Measurements from ENCODE around the gene FADD. TPM values are rescaled to one million over a fixed set of nuclear protein-coding genes. Genes with fewer than 3 reads are reported as not detected.

FADD gene
- total RNA-seq, 1 donor from 2014 or later = 23.0 TPM

DNA sequence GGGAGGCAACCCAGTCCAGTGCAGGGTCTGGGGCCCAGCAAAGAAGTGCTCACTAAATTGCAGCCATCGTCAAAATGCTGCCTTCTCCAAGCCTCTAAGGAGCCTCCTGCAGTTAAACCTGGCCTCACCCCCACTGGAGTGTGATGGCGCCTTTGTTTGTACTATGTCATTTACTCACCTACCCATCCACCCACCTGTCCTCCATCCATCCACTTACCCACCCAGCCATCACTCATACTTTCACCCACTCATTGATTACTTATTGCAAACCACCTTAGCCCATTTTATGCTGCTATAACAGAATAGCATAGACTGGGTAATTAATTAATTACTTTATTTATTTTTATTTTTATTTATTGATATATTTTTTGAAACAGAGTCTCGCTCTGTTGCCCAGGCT, 38.6 kb downstream of the FADD start:
- intact Hi-C loops (cut with DNase I) = no loop called here
- no peak for DNase-seq
- H3K9me3 ChIP-seq = no peaks in the 10 kb centered on the region
- no peak overlapping the region for H3K4me3 ChIP-seq
- no peaks in the 10 kb centered on the region for H3K27me3 ChIP-seq (ENCODE audit: low read depth)
- TF ChIP-seq, protein P1, sequence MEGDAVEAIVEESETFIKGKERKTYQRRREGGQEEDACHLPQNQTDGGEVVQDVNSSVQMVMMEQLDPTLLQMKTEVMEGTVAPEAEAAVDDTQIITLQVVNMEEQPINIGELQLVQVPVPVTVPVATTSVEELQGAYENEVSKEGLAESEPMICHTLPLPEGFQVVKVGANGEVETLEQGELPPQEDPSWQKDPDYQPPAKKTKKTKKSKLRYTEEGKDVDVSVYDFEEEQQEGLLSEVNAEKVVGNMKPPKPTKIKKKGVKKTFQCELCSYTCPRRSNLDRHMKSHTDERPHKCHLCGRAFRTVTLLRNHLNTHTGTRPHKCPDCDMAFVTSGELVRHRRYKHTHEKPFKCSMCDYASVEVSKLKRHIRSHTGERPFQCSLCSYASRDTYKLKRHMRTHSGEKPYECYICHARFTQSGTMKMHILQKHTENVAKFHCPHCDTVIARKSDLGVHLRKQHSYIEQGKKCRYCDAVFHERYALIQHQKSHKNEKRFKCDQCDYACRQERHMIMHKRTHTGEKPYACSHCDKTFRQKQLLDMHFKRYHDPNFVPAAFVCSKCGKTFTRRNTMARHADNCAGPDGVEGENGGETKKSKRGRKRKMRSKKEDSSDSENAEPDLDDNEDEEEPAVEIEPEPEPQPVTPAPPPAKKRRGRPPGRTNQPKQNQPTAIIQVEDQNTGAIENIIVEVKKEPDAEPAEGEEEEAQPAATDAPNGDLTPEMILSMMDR (IDR thresholded peaks at IDR 0.05) = no peak
- no peak overlapping the region for H3K27ac ChIP-seq
- no peaks in the 10 kb centered on the region for H3K36me3 ChIP-seq
- no peak for ATAC-seq
- H3K4me1 ChIP-seq = no peaks in the 10 kb centered on the region

DNA sequence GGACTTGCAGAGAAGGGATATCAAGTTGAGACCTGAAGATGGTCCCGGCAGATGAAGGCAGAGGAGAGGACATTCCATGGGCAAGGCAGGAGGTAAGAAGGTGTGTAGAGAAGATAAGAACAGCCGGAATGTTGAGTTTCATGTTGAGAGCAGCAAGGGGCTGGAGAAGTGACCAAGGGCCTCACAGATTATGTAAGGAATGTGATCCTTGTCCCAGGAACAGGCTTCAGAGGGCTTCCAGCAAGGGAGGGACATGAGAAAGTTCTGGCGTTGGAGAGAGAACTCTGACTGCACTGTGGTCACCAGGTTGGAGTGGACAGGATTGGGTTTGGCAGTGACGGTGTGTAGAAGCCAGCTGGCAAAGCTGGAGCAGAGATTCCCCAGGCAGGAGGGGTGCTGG, 39.8 kb downstream of the FADD start:
- ATAC-seq (peak; percentile 23 to 64), DNase-seq (no peak)

DNA sequence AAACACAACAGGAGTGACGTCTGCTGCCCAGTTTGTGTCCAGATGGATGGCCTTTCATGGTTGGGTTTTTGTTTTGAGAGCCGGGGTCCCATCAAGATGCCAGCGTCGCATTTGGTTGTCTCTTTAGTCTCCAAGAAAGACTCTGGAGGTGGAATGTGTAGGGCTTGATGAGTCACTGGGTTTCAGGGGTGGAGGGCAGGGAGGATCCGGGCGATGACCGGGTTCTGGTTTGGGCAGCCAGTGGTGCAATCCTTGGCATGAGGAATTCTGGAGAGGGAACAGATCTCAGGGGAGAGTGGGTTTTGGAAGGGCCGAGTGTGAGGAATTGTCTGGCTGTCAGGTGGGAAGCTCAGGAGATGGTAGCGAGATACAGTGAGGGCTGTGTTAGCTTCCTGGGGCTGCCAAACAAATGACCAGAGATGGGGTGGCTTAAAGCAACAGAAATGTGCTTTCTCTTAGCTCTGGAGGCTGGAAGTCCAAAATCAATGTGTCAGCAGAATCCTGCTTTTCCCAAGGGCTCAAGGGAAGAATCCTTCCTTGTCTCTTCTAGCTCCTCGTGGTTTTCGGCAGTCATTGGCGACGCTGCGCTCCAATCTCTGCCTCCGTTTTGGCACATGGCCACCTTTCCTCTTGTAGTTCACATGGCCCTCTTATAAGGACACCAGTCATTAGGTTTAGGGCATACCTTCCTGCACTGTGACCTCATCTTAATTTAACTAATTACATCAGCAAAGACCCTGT, 41.0 kb downstream of the FADD start:
- H3K27ac ChIP-seq = no peak overlapping the region
- H3K4me1 ChIP-seq = no peaks in the 10 kb centered on the region
- H3K36me3 ChIP-seq = no peaks in the 10 kb centered on the region
- no peak overlapping the region for H3K4me3 ChIP-seq
- H3K27me3 ChIP-seq (ENCODE audit: low read depth) = no peaks in the 10 kb centered on the region
- TF ChIP-seq, protein P1 (IDR thresholded peaks at IDR 0.05) = no peak
- no peak for DNase-seq
- H3K9me3 ChIP-seq = no peaks in the 10 kb centered on the region
- intact Hi-C loops (cut with DNase I) = no loop called here
- ATAC-seq = no peak

More for the DNA sequence above, 39.8 kb downstream of the FADD start:
- TF ChIP-seq, protein P1 (IDR thresholded peaks at IDR 0.05) = no peak
- Histone ChIP-seq H3K4me3 (no peak overlapping the region), H3K27ac (no peak overlapping the region), H3K9me3 (no peaks in the 10 kb centered on the region), H3K36me3 (no peaks in the 10 kb centered on the region), H3K27me3 (ENCODE audit: low read depth) (no peaks in the 10 kb centered on the region), H3K4me1 (no peaks in the 10 kb centered on the region)
- intact Hi-C loops (cut with DNase I) = no loop called here

DNA sequence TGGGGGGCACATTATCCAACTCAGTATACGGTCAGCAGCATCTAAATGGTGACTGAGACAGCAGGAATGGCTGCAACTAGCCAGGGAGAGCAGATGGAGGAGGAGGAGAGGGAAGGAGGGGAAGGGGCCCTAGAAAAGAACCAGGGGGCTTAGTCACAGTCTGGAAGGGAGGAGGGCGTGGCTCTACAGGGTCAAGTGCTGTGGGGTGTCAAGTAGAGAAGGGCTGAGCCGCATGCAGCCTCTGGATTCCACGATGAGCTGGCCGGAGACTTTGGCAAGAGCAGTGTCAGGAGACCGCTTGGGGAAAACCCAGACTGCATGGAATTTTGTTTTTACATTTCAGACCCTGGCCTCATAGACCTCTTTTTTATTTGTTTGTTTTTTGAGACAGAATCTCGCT, 41.6 kb downstream of the FADD start:
- ATAC-seq (peak in 1 of 2 donors; percentile 16), DNase-seq (no peak)
- Histone ChIP-seq H3K36me3 (no peaks in the 10 kb centered on the region), H3K4me3 (no peak overlapping the region), H3K27me3 (ENCODE audit: low read depth) (no peaks in the 10 kb centered on the region), H3K27ac (no peak overlapping the region), H3K4me1 (no peaks in the 10 kb centered on the region), H3K9me3 (no peaks in the 10 kb centered on the region)
- TF ChIP-seq, protein P1 (IDR thresholded peaks at IDR 0.05) = no peak
- intact Hi-C loops (cut with DNase I) = no loop called here

DNA sequence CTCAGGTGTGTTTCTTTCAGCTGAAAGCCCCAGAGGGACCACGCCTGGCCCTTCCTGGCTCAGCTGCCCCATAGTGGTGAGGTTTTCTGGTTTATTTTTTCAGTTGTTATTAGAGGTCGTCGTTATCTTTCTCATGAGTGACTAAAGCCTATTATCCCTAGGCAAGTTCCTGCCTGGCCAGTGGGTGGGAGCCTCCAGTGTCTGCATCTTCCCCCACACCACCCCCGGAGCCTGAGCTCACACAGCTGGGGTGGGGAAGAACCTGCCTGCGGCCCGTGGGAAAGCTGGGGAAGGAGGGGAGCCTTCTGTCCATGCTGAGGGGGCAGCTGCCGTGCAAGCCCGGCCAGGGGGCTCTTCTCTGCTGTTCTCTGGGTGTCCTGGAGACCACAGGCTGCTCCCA, 43.1 kb downstream of the FADD start:
- TF ChIP-seq, protein P1 (IDR thresholded peaks at IDR 0.05) = no peak
- no peaks in the 10 kb centered on the region for H3K9me3 ChIP-seq
- no peak for ATAC-seq
- no peak for DNase-seq
- no peak overlapping the region for H3K4me3 ChIP-seq
- H3K27ac ChIP-seq = no peak overlapping the region
- H3K4me1 ChIP-seq = no peaks in the 10 kb centered on the region
- no peaks in the 10 kb centered on the region for H3K36me3 ChIP-seq
- intact Hi-C loops (cut with DNase I) = no loop called here
- H3K27me3 ChIP-seq (ENCODE audit: low read depth) = no peaks in the 10 kb centered on the region

Measured in lower lobe of right lung (tissue), 2 donors.